GM12873 (cell line): Measurements from ENCODE around the gene EIPR1.

ENCODE experiments used
- CTCF ChIP-seq: IDR thresholded peaks from 2 replicates; pipeline ENCODE4 v1.5.1; 2012; ENCODE audit warnings: low read depth, mild to moderate bottlenecking, moderate library complexity, low read length, control low read depth; ENCODE audit not compliant: insufficient read depth; ENCODE audit errors: missing control alignments

Gene EIPR1

GRCh38 chr2:3354986-3355385 is 22.6 kb downstream of the EIPR1 start:
- no peak for TF ChIP-seq CTCF

GRCh38 chr2:3349211-3349693 is 28.4 kb downstream of the EIPR1 start:
- TF ChIP-seq CTCF, result no peak

DNA sequence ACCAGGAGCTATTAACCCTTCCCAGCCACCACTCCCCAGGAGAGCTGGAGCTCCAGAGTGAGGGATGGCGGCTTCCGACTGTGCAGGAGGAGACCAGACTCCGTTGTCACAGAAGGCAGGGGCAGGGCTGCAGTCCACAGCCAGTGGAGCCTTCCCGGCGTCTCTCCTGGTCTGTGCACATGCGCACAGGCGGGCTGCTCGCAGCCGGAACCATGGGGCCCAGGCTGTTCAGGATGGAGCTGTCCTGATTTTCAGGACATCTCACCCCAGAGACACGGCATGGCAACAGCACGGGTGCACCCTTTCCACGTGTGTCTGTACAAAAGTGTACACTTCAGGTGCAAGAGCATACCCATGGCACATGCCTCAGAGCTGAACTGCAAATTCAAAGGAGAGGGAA is 28.9 kb downstream of the EIPR1 start:
- TF ChIP-seq CTCF, result no peak

GRCh38 chr2:3345621-3346020 is 32.0 kb downstream of the EIPR1 start:
- TF ChIP-seq CTCF, result no peak

DNA sequence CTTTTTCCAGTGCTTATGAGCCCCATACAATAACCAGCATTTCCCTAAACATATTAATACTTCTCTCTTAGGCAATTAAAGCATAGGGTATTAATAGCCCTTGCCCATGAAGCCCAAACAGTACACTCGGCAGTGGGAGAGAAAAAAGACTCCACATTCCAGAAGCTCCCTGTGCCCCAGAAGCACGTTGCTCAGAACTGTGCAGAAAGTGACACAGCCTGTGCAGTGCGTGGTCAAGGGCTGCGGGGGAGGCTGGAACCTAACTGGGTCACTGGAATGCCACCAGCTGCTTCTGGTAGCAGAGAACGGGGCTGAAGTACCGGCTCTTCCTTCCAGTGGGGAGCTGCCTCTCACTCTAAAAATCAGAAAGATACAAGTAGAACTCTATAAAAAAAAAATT is 32.7 kb downstream of the EIPR1 start:
- no peak for TF ChIP-seq CTCF

- no peak for TF ChIP-seq CTCF
Measured at GRCh38 chr2:3343012-3343411, 34.6 kb downstream of the EIPR1 start.

GRCh38 chr2:3342324-3342723 is 35.3 kb downstream of the EIPR1 start:
- TF ChIP-seq CTCF, result no peak
